Fibroblast of skin of right quadriceps (primary cell): Measurements from ENCODE around the gene DAZAP1.

Experiments
- DNase-seq: peaks from one replicate; pipeline ENCODE4 v3.0.0-alpha.2; 2013

Gene DAZAP1

DNA sequence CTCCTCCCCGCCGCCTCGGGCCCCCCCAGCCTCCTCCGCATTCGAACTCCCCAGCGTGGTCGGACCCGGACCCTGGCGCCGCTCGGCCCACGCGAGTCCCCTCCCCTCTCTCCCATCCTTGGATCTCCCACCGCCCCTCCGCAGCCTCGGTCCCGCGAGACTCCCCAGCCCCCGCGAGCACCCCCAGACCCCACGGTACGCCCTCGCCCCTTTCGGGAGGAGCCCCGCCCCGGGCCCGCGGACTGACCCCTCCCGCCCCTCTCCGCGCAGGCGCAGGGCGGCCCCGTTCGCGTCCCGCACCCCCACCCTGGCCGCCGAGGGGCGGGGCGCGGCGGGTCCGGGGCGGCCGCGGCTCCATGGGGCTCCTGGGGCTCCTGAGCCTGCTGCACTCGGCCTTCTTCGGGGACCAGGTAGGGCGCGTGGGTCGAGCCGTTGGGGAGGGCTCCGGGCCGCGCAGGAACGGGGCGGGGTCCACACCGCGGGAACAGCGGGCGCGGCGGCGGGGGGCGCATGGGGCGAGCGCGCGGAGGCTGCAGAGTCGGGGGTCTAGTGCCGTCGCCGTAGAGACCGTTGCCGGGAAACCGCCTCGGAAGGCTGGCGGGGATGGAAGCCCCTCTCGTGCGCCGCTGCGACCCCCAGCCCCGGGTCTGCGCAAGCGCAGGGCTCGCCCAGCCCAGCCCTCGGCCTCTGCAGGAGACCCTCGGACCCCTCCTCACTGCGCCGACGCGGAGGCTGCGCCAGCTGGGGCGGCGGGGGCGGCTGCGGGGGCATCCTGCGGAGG, 38.7 kb downstream of the DAZAP1 start:
- DNase-seq: no peak

DNA sequence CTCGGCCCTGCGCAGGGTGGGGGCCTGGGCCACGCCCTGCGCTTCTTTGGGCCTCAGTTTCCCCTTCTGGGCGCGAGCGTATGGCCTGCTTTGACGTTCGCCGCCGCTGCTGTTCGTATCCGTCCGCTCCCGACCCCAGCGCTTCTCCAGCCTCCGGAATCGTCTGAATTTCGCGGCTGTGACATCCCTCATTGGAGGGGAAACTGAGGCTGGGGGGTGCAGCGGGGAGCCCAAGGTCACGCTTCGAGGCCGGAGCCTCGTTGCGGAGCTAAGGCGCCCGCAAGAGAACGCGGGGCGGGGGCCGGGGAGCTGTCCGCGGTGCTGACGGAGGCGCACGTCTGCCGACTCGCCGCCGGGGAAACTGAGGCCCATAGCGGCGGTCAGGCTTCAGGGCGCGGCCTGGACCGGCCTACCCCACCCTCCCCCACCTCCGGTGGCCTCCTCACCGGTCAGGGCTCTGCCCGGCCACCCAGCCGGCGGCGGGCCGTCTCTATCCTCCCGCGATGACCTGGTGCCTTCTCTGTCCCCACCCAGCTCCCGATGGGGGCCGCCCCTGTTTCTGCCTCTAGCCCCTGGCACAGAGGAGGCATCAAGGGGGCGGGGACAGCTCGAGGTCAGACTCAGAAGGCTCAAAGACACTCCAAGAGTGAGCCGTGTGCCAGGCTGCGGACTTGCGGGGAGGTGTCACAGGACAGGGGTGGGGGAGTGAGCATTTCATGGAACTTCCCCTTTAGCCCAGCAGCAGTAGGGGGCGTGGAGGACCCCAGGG, 39.5 kb downstream of the DAZAP1 start:
- DNase-seq: no peak

DNA sequence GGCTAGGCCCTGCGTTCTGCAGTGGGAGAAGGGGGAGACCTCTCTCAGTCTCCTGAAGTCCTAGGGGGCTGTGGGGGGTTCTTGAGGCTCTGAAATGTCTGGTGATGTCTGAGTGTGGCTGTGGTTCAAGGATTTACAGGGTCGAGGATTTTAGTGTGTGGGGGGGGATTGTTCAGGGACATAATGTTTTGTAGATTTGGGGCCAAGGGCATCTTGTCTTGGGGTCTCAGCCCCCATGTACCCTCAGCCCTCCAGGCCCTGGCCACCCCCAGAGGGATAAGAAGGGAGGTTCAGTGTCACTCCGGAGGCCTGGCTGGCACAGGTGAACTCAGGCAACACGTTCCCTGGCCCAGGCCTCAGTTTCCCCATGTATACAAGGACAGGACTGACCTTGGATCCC, 40.1 kb downstream of the DAZAP1 start:
- no peak for DNase-seq

DNA sequence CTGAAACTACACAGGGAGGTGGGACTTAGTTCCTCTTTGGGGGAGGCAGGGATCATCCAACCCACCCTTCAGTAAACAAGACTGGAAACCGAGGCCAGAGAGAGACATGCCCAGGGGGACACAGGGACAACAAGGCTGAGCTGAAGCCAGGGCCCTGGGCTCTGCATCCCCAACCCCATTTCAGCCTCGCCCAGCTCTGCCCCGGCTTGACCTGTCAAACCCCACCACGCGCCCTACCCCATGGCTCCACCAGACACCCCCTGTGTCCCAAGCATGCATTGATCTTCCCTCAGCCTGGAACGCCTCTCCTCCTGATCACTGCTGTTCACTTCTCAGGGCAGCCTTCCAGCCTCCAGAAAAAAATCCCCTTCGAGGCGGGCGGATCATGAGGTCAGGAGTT, 40.6 kb downstream of the DAZAP1 start:
- no peak for DNase-seq

DNA sequence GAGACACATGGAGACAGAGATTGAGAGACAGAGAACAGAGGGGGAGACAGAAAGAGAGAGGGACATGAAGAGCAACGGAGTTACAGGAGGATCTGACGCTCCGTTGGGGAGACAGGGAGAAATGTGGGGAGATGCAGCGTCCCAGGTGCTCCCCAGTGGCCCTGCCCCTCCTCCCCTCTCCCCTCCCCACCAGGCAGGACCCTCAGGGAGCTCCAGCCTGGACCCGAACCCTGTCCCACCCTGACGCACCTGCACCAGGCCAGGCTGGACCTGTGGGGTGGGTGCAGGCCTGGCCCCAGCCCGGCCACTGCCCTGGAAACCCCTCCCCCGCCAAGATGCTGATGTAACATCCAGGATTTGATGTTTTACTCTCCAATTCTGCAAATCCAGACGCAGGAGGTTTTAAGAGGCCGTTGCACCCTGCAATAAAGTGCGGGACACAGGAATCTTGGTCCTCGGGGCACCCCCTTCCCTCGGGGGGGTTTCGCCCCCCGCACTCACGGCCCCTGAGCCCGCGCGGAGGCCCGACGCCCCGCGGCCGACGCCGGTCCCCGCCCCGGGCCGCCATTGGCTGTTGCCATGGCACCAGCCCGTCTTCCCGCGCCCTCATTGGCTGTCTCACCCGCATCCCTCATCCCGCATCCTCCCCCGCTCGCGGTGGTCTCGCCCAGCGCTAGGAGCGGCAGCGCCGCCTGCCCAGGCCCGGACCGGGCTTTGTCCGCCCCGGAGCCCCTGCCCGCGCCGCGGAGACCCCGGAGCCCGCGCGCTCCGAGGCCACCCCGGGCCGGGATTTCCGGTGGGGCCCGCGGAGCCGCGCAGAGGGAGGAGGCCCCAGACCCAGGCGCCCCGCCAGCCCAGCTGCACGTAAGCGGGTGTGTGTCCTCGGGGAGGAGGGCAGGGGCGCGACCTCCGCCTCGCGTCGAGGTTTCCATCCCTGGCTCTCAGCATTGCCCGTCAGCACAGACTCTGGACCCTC, 42.4 kb downstream of the DAZAP1 start, which contains the start of gene APC2:
TSS of gene APC2 (plus strand) at position 655 of the 976 bp plus-strand sequence. CDS start 2,881 bp downstream, outside the sequence.
- DNase-seq: peak; percentile 64

DNA sequence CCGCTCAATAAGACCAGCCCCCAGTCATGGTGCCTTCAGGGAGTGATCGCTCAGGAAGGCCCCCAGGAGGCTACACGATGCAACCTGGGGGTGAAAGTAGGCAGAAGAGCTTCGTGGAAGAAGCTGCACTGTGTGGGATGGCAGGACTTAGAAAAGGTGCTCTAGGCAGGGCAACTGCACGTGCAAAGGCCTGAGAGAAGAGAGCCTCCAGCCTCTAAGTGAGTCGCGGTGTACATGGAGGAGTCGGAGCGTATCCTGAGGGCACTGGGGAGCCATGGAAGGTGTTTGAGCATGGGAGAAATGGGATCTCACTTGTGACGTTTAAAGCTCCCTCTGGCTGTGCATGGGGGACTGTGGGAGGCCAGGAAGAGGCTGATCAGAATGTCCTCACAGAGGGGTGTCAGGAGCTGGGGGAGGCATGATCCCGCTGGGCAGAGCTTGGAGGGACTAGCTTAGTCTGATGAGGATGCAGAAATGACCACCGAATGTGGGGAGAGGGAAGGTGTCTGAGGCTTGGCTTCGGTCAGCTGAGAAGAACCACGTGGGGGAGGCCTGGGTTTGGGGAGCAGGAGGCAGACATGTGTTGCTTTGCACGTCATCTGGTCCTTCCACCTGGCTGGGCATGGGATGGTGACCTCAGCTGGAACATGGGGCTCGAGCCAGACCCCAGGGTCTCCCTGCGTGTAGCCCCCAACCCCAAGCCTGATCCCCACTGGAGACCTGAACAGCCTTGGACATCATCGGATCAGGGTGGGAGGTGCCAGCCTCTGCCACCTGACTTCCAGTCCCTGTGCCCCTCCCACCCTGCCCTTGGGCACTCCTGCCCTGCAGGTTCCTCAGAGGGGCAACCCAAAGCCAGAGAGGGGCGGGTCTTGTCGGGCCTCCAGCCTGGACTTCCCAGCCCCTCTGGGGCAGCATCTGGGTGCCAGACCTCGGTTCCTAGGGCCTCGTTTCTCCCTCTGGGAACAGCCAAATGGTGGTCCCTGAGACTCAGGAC, 43.6 kb downstream of the DAZAP1 start:
- no peak for DNase-seq

DNA sequence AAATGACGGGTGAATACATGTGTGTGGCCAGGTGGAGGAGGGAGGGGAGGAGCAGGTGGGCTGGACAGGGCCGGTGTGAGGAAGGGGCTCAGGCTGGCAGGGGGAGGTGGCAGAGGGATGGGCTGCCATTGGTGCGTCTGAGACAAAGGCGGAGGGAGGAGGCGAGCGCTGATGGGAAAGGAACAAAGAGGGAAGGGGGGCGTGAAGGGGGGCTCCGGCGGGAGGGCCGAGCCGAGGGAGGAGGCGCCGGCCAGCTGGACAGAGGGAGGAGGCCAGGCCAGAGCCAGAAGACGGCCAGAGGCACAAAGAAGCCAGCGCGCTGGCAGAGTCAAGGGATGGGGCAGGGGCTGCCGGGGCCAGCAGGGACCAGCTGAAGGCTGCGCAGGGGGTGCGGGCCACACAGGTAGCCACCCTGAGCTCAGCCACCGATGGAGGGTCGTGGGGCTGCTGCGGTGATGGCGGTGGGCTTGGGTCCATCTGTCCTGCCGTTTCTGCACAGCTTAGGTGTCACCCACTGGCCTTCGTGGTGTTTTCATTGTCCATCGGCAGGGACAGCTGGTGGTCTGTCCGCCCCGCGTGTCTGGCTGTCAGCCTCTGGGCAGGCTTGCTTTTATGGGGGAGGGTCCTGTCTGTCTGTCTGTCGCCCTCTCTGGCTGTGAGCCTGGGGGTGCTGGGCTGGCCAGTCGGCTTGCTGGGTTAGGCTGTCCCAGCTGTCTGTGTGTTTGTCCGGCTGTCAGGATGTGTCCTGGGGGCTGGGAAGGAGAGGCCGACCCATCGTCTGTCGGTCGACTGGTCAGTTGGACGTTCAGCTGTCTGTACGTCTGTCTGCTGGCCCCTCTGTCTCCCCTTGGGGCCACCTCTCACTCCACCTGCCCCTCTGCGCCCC, 44.8 kb downstream of the DAZAP1 start:
- DNase-seq: no peak

DNA sequence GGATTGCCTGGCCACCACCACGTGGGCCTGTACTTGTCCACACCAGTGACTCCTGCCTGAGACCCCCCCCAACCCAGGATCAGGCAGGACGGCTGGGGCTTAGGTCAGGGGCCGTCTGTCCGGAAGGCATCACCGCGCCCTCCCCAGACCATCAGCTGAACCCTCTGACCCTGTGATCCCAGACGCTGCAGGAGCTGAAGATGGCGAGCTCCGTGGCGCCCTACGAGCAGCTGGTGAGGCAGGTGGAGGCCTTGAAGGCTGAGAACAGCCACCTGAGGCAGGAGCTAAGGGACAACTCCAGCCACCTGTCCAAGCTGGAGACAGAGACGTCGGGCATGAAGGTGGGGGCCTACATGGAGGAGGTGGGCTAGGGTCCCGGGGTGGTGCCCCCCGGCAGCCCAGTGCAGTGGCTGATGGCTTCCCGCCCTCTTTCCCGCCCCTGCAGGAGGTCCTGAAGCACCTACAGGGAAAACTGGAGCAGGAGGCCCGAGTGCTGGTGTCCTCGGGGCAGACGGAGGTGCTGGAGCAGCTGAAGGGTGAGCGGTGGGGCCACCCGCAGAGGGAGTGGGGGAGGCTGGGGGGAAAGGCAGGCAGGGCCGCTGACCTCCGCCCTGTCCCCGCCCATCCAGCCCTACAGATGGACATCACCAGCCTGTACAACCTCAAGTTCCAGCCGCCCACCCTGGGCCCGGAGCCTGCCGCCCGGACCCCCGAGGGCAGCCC, 45.6 kb downstream of the DAZAP1 start:
- no peak for DNase-seq

DNA sequence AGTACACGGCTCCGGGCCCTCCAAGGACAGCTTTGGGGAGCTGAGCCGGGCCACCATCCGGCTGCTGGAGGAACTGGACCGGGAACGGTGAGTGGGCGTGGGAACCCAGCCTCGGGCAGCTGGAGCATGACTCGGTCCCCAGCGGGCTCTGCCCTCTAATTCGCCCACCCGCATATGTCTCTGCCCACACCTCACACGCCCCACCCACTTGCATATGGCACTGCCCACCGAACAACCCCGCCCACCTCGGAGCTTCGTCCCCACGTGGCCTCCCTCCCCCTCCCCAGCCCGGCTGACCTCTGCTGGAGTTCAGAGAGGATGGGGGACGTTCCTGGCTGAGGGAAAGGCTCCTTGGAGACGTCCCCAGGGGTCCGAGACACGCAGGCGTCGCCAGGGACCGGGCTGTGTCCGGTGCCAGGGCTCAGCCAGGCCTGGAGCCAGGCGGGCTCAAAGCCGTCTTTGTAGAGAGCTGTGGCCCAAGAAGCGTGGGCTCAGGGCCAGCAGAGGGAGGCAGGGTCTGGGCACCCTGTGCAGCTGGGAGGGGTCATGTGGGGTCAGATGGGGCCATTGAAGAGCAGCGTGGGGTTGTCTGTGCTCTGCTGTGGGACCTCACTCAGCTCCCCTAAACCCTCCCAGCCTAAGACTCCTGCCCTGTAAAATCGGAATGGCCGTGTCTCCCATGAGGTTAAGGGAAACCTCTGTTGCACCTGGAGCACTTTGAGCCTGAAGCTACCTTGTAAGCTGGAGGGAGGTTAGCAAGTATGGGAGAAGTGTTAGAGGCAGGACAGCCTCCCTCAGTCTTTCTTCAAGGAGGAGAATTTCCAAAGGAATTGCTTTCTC, 46.4 kb downstream of the DAZAP1 start:
- no peak for DNase-seq

DNA sequence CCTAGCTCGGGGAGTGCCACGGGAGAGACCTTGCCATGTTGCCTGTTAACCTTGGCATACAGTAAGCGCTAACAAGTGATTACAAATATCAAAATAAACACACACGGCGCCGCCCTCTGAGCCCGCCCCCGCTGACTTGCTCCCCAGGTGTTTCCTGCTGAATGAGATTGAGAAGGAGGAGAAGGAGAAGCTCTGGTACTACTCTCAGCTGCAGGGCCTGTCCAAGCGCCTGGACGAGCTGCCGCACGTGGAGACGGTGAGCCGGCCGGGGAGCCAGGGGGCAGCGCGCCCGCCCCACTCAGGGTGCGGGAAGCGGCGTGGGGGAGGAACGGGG, 47.6 kb downstream of the DAZAP1 start:
- no peak for DNase-seq

DNA sequence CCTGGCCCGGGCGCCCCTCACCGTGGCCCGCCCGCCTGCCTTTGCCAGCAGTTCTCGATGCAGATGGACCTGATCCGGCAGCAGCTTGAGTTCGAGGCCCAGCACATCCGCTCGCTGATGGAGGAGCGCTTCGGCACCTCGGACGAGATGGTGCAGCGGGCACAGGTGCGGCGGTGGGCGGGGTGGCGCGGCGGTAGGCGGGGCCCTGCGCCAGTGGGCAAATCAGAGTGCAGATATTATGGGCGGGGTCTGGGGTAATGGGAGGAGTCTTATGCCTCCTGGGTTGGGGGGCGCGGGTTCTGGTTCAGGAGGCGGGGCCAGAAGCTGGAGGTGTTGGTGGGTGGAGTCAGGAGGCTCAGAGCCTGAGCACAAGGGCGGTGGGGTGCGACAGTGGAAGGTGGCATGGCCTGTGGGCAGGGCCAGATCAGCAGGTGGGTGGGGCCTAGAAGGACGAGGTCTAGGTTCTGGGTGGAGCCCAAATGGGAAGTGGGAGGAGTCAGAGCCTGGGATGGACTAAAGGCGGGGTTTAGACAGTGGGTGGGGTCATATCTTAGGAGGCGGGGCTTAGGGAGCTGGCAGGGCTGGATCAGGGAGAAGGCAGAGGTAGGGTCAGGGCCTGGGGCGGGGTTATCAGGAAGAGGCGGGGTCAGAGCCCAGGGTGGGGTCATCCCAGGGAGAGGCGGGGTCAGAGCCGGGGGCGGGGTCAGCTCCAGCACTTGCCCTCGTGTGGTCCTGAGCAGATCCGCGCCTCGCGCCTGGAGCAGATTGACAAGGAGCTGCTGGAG, 48.1 kb downstream of the DAZAP1 start:
- peak; percentile 45 for DNase-seq

DNA sequence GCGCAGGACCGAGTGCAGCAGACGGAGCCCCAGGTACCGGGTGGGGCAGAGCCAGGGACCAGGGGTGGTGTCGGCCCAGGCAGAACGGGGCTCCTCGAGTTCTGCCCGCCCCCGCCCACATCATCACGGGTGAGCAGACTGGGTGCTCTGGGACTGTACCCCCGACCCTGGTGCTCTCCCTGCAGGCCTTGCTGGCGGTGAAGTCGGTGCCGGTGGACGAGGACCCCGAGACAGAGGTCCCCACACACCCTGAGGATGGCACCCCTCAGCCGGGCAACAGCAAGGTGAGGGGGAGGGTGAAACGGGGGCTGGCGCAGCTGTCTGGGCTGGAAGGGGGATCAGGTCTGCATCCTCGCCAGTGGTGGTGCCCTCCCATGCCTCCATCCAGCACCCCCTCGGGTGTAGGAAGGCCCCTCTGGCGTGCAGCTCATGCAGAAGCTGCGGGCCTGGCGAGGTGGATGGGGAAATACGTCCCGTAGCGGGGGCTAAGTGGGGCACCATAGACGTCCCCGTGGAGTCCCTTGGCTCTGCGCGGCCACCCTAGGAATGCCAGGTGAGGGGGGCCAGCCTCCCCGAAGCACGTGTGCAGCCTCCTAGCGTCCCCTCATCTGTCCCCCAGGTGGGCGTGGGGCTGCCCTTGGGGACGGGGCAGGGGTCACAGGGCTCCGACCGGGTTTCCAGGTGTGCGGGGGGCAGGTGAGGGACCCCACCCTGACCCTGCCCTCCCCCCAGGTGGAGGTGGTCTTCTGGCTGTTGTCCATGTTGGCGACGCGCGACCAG, 48.9 kb downstream of the DAZAP1 start:
- no peak for DNase-seq

DNA sequence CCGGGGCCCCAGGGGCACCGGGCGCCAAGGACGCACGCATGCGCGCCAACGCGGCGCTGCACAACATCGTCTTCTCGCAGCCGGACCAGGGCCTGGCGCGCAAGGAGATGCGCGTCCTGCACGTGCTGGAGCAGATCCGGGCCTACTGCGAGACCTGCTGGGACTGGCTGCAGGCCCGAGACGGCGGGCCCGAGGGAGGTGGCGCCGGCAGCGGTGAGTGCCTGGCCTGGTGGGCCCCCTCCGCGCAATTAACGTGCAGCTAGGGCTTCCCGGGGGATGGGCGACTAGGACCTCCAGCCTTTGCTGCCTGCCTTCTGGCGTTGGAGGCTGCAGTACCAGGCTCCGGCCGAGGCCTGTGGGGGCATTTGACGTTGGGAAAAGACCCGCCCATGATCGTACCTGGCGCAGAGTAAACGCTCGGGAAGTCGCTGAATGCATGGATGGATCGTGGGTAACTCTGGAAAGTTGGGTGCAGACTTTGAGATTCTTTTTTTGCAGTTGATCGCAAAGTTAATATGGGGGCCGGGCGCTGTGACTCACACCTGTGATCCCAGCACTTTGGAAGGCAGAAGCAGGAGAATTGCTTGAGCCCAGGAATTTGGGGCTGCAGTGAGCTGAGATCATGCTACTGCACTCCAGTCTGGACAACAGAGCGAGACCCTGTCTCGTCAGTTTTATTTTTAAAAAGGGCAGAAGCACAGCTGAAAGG, 49.8 kb downstream of the DAZAP1 start:
- DNase-seq: no peak

DNA sequence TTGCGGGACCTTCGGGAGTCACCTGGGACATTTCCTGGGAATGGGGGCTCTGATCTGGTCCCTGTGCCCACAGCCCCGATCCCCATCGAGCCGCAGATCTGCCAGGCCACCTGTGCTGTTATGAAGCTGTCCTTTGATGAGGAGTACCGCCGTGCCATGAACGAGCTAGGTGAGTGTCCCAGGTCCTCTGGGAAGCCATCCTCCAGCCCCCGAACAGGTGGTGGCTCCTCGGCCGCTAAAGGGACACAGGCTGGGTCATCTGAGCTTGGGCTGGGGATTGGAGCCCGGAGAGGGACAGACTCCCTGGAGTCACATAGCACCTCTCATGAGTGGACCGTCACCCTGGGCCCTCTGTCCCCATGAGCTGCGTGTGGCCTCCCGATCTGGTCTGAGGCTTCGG, 50.5 kb downstream of the DAZAP1 start:
- no peak for DNase-seq

DNA sequence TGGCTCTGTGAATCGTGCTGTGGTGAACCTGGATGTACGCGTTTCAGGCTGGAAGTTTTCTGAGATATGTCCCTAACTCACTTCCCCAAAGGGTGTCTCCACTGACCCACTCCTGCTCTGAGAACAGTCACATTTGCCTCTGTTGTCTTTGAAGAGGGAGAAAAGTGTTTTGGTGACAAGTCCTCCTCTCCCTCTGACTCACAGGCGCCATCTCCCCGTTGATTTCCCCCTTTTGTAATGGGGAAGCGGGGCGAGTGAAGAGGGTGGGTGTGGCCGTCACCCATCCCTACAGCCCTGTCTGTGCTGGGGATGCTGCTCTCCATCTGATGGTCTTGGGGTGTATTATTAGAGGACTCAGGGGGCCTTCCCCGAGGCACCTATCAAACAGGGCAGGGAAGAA, 52.1 kb downstream of the DAZAP1 start:
- no peak for DNase-seq

DNA sequence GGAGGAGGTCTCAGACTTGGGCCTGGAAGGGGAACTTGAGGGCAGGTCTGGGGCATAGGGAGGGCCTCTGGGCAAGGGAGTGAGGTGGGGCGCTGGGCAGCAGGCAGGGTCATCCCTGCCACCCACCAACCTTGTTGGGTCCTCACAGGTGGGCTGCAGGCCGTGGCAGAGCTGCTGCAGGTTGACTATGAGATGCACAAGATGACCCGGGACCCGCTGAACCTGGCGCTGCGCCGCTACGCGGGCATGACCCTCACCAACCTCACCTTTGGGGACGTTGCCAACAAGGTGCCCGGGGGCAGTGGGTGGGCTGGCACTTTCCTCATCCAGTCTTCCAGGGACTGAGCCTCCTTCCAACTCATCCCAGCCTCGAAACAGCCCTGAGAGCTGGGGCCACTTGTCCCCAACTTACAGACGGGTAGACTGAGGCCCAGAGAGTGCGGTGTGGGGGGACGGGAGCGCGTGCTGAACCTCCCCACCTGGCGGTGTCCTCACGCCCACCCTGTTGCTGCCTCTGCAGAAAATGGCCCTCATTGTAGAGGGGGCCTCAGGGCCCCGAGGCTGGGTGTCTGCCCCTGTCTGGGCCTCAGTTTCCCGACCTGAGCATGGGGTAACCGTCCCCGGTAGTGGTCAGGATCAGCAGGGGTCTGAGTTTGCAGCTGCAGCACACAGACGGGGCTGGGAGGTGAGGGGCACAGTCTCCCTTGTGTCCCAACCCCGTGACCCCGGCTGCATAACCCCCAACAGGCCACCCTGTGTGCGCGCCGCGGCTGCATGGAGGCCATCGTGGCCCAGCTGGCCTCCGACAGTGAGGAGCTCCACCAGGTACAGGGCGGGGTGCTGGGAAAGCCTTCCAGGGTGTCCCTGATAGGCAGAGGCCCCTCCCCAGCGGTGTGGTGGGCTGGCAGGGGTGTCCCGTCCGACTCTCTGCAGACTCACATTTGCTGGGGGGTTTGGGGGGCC, 52.9 kb downstream of the DAZAP1 start:
- DNase-seq: no peak
